Frontal cortex (tissue), 4 donors: ENCODE measurements around the gene CTNND2. TPM values are rescaled to one million over a fixed set of nuclear protein-coding genes. Genes with fewer than 3 reads are reported as not detected.
"Not testable (repeated sequence)": the region's sequence is repeated elsewhere in the genome, so short reads cannot be mapped to it uniquely, and the experiment has no call there.

ENCODE experiments used
- DNase-seq, 2 donors: peaks; one replicate each; pipeline ENCODE4 v3.0.0; 2012; ENCODE audit warnings: low spot score in 2 of 2
- FAIRE-seq: peaks from 2 replicates; lab custom pipeline; 2012; peaks lifted over from hg19 to GRCh38; lab: Jason Lieb, UNC
- total RNA-seq: library from RNA; depleted of rRNA; stranded (reverse); fragments of >200 nt; gene quantifications from one replicate; pipeline ENCODE4 v1.2.3, GENCODE V29; 2014
- donor health status: control.
- donor health status: control.
- donor health status: control.

Gene CTNND2
- total RNA-seq, 1 donor from 2014 or later = 74.2 TPM

- FAIRE-seq (no peak), DNase-seq (no peak)
These were observed 481.9 kb downstream of the CTNND2 start for GRCh38 chr5:11422342-11422741.

- no peak for FAIRE-seq
- DNase-seq = no peak
These were observed 483.3 kb downstream of the CTNND2 start for GRCh38 chr5:11420969-11421368.

GRCh38 chr5:11415751-11416150 is 488.5 kb downstream of the CTNND2 start:
- no peak for DNase-seq
- no peak for FAIRE-seq

GRCh38 chr5:11414732-11415131 is 489.5 kb downstream of the CTNND2 start:
- FAIRE-seq = not testable (repeated sequence)

GRCh38 chr5:11411621-11412020 is 492.6 kb downstream of the CTNND2 start:
- FAIRE-seq (peak; percentile 6), DNase-seq (no peak)

More at GRCh38 chr5:11414732-11415131, 489.5 kb downstream of the CTNND2 start:
- not testable (repeated sequence) for DNase-seq

GRCh38 chr5:11407556-11408145 is 496.6 kb downstream of the CTNND2 start:
- FAIRE-seq (no peak), DNase-seq (no peak)

GRCh38 chr5:11400316-11400715 is 503.9 kb downstream of the CTNND2 start:
- FAIRE-seq (no peak), DNase-seq (no peak)

GRCh38 chr5:11398728-11399127 is 505.5 kb downstream of the CTNND2 start:
- FAIRE-seq = no peak
- DNase-seq = no peak

- FAIRE-seq (no peak), DNase-seq (no peak)
These were observed 506.7 kb downstream of the CTNND2 start for GRCh38 chr5:11397549-11397948.

- FAIRE-seq = no peak
- no peak for DNase-seq
These were observed 507.3 kb downstream of the CTNND2 start for GRCh38 chr5:11396917-11397316.

GRCh38 chr5:11394933-11395332 is 509.3 kb downstream of the CTNND2 start:
- no peak for FAIRE-seq
- no peak for DNase-seq

GRCh38 chr5:11390291-11390767 is 513.9 kb downstream of the CTNND2 start:
- DNase-seq (no peak), FAIRE-seq (no peak)

- no peak for DNase-seq
- FAIRE-seq = no peak
These were observed 516.9 kb downstream of the CTNND2 start for GRCh38 chr5:11387382-11387781.

GRCh38 chr5:11386398-11386797 is 517.8 kb downstream of the CTNND2 start:
- DNase-seq = no peak
- FAIRE-seq = no peak

GRCh38 chr5:11385901-11386293 is 518.3 kb downstream of the CTNND2 start:
- FAIRE-seq (peak; percentile 15), DNase-seq (peak in 1 of 2 donors; percentile 50)

GRCh38 chr5:11385251-11385900 is 518.9 kb downstream of the CTNND2 start:
- no peak for DNase-seq
- FAIRE-seq = no peak

GRCh38 chr5:11384441-11385250 is 519.6 kb downstream of the CTNND2 start:
- FAIRE-seq (no peak), DNase-seq (peak; percentile 63 to 71)

- FAIRE-seq (no peak), DNase-seq (no peak)
These were observed 520.6 kb downstream of the CTNND2 start for GRCh38 chr5:11383506-11384095.

- DNase-seq = no peak
- FAIRE-seq = no peak
These were observed 525.8 kb downstream of the CTNND2 start for GRCh38 chr5:11378461-11378860.

GRCh38 chr5:11377896-11378295 is 526.4 kb downstream of the CTNND2 start:
- no peak for FAIRE-seq
- DNase-seq = no peak
